Measurements from ENCODE around the gene ZFR2. TPM values are rescaled to one million over a fixed set of nuclear protein-coding genes. Genes with fewer than 3 reads are reported as not detected.

Gene ZFR2
- total RNA-seq, 2 donors from 2014 or later = not detected

- no peaks in the 10 kb centered on the region for H3K27me3 ChIP-seq
- H3K27ac ChIP-seq = no peak overlapping the region
- no peak overlapping the region for H3K4me3 ChIP-seq
- H3K9ac ChIP-seq (ENCODE audit: low read depth in 2 of 2, low read length in 2 of 2) = no peak overlapping the region
- intact Hi-C loops (cut with DNase I) = loop anchor here (10.0 kb wide), 1 partner anchor 354 kb away; no protein-coding TSS in a partner anchor
- no peak for DNase-seq
- no peaks in the 10 kb centered on the region for H3K4me1 ChIP-seq
- H3K9me3 ChIP-seq = no peaks in the 10 kb centered on the region
- no peaks in the 10 kb centered on the region for H3K36me3 ChIP-seq
- TF ChIP-seq CTCF (IDR thresholded peaks at IDR 0.05) = no peak
These were observed 18.4 kb downstream of the ZFR2 start for GRCh38 chr19:3850320-3850972.

- no peaks in the 10 kb centered on the region for H3K27me3 ChIP-seq
- no peak for TF ChIP-seq CTCF (IDR thresholded peaks at IDR 0.05)
- H3K9me3 ChIP-seq = no peaks in the 10 kb centered on the region
These were observed 19.1 kb downstream of the ZFR2 start for GRCh38 chr19:3849787-3850186.

GRCh38 chr19:3849092-3849491 lies 19.7 kb downstream of the ZFR2 start:
- H3K9ac ChIP-seq (ENCODE audit: low read depth in 2 of 2, low read length in 2 of 2) = no peak overlapping the region
- no peak for TF ChIP-seq CTCF (IDR thresholded peaks at IDR 0.05)
- H3K4me1 ChIP-seq = no peaks in the 10 kb centered on the region
- H3K27me3 ChIP-seq = no peaks in the 10 kb centered on the region
- intact Hi-C loops (cut with DNase I) = no loop called here
- H3K9me3 ChIP-seq = no peaks in the 10 kb centered on the region
- no peak overlapping the region for H3K27ac ChIP-seq
- no peak overlapping the region for H3K4me3 ChIP-seq
- H3K36me3 ChIP-seq = no peaks in the 10 kb centered on the region
- no peak for DNase-seq

More at GRCh38 chr19:3849787-3850186, 19.1 kb downstream of the ZFR2 start:
- H3K9ac ChIP-seq (ENCODE audit: low read depth in 2 of 2, low read length in 2 of 2) = no peak overlapping the region
- DNase-seq = no peak
- no peak overlapping the region for H3K27ac ChIP-seq
- intact Hi-C loops (cut with DNase I) = loop anchor here (10.0 kb wide), 1 partner anchor 355 kb away; no protein-coding TSS in a partner anchor
- H3K4me3 ChIP-seq = no peak overlapping the region
- H3K4me1 ChIP-seq = no peaks in the 10 kb centered on the region
- H3K36me3 ChIP-seq = no peaks in the 10 kb centered on the region

DNA sequence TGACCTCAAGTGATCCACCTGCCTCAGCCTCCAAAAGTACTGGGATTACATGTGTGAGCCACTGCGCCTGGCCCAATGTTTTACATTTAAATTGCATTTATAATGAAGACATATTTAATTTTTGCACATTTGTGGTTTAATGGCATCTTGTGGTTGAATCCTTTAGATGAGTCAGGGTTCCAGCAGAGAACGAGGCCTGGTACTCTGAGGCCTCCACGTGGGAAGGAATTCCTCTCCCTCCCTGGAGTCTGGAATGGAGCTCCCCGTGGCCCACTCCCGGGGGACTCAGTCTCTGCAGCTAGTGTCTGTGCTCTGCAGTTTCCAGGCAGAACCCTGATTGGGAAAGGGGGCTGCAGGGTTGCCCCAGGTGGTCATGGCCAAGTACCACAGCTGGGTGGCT lies 24.2 kb downstream of the ZFR2 start:
- no peaks in the 10 kb centered on the region for H3K9me3 ChIP-seq
- DNase-seq = no peak
- H3K27ac ChIP-seq = no peak overlapping the region
- H3K36me3 ChIP-seq = no peaks in the 10 kb centered on the region
- H3K4me3 ChIP-seq = no peak overlapping the region
- H3K27me3 ChIP-seq = no peaks in the 10 kb centered on the region
- intact Hi-C loops (cut with DNase I) = no loop called here
- TF ChIP-seq CTCF (IDR thresholded peaks at IDR 0.05) = no peak
- H3K9ac ChIP-seq (ENCODE audit: low read depth in 2 of 2, low read length in 2 of 2) = no peak overlapping the region
- no peaks in the 10 kb centered on the region for H3K4me1 ChIP-seq

GRCh38 chr19:3842948-3843347 lies 25.9 kb downstream of the ZFR2 start:
- no peak overlapping the region for H3K27ac ChIP-seq
- no peaks in the 10 kb centered on the region for H3K27me3 ChIP-seq
- H3K9ac ChIP-seq (ENCODE audit: low read depth in 2 of 2, low read length in 2 of 2) = no peak overlapping the region
- H3K4me3 ChIP-seq = no peak overlapping the region
- H3K36me3 ChIP-seq = no peaks in the 10 kb centered on the region
- H3K9me3 ChIP-seq = no peaks in the 10 kb centered on the region
- no peaks in the 10 kb centered on the region for H3K4me1 ChIP-seq
- intact Hi-C loops (cut with DNase I) = no loop called here
- no peak for TF ChIP-seq CTCF (IDR thresholded peaks at IDR 0.05)
- no peak for DNase-seq
